Osteoblast (primary cell): ENCODE results near the gene ADCK1. TPM values are rescaled to one million over a fixed set of nuclear protein-coding genes. Genes with fewer than 3 reads are reported as not detected.

ENCODE experiments used
- DNase-seq: peaks from one replicate; pipeline ENCODE4 v3.0.0; 2011; ENCODE audit warnings: low spot score, mixed read lengths; ENCODE audit not compliant: insufficient read length; ENCODE audit errors: missing footprints
- H2AFZ ChIP-seq: 2 replicates; pipeline ENCODE4 v1.6.0; 2011; ENCODE audit warnings: mild to moderate bottlenecking, low read length
- H3K27ac ChIP-seq: 2 replicates; pipeline ENCODE4 v1.5.1; 2011; ENCODE audit warnings: mild to moderate bottlenecking, low read depth, low read length, moderate library complexity
- H3K27me3 ChIP-seq: 2 replicates; pipeline ENCODE4 v1.6.0; 2012; ENCODE audit warnings: mild to moderate bottlenecking, control low read depth, inconsistent platforms, low read length, moderate library complexity; ENCODE audit not compliant: insufficient read depth
- H3K36me3 ChIP-seq: 2 replicates; pipeline ENCODE4 v1.5.1; 2011; ENCODE audit warnings: mild to moderate bottlenecking, low read length, control low read depth, moderate library complexity; ENCODE audit not compliant: insufficient read depth
- H3K4me1 ChIP-seq: 2 replicates; pipeline ENCODE4 v1.5.1; 2011; ENCODE audit warnings: mild to moderate bottlenecking, low read length, control low read depth, moderate library complexity; ENCODE audit not compliant: insufficient read depth
- H3K4me2 ChIP-seq: 2 replicates; pipeline ENCODE4 v1.6.0; 2011; ENCODE audit warnings: mild to moderate bottlenecking, low read length; ENCODE audit not compliant: insufficient read depth
- H3K4me3 ChIP-seq: fragments of 200-600 bp; sonication (generic); 3 replicates; pipeline ENCODE4 v1.5.1; 2012; ENCODE audit warnings: mild to moderate bottlenecking, low read length, inconsistent platforms; ENCODE audit not compliant: insufficient read depth
- H3K79me2 ChIP-seq: 2 replicates; pipeline ENCODE4 v1.6.0; 2012; ENCODE audit warnings: mild to moderate bottlenecking, low read length, control low read depth, inconsistent platforms; ENCODE audit not compliant: insufficient read depth
- H3K9me3 ChIP-seq: 2 replicates; pipeline ENCODE4 v1.5.1; 2011; ENCODE audit warnings: low read depth, low read length, control low read depth
- H4K20me1 ChIP-seq: 2 replicates; pipeline ENCODE4 v1.6.0; 2012; ENCODE audit warnings: mild to moderate bottlenecking, low read length, control low read depth; ENCODE audit not compliant: insufficient read depth
- total RNA-seq: library from RNA; depleted of rRNA; stranded (reverse); fragments of >200 nt; gene quantifications from 2 replicates; pipeline ENCODE4 v1.2.3, GENCODE V29; 2012
- TF ChIP-seq, protein P1 (sequence below): IDR thresholded peaks from 2 replicates; pipeline ENCODE4 v1.5.1; 2011; ENCODE audit warnings: mild to moderate bottlenecking, low read depth, low read length, moderate library complexity; ENCODE audit errors: extremely low read depth

Gene ADCK1
- total RNA-seq, 1 donor, result 9.0 TPM

DNA sequence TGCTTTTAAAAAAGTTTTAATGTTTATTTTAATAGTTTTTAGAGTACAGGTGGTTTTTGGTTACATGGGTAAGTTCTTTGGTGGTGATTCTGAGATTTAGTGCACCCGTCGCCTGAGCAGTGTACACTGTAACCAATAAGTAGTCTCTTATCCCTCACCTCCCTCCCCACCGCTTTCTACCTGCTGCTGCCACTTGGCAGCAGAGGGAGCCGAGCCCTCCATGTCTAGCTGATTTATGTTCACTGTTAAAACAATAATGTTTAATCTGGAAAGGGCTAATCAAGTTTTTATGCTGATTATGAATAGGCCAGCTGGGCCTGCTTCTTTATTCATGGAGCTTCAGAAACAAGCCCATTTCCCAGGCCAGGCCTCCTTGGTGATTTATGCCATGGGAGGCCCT lies 73.1 kb downstream of the ADCK1 start:
- Histone ChIP-seq H3K9me3 (no peaks in the 10 kb centered on the region), H3K4me1 (no peaks in the 10 kb centered on the region), H3K27ac (no peak overlapping the region), H3K79me2 (no peaks in the 10 kb centered on the region), H3K27me3 (no peaks in the 10 kb centered on the region), H3K4me3 (no peak overlapping the region), H3K36me3 (no peaks in the 10 kb centered on the region), H4K20me1 (no peaks in the 10 kb centered on the region), H2AFZ (no peak overlapping the region), H3K4me2 (no peak overlapping the region)
- no peak for DNase-seq
- TF ChIP-seq, protein P1, sequence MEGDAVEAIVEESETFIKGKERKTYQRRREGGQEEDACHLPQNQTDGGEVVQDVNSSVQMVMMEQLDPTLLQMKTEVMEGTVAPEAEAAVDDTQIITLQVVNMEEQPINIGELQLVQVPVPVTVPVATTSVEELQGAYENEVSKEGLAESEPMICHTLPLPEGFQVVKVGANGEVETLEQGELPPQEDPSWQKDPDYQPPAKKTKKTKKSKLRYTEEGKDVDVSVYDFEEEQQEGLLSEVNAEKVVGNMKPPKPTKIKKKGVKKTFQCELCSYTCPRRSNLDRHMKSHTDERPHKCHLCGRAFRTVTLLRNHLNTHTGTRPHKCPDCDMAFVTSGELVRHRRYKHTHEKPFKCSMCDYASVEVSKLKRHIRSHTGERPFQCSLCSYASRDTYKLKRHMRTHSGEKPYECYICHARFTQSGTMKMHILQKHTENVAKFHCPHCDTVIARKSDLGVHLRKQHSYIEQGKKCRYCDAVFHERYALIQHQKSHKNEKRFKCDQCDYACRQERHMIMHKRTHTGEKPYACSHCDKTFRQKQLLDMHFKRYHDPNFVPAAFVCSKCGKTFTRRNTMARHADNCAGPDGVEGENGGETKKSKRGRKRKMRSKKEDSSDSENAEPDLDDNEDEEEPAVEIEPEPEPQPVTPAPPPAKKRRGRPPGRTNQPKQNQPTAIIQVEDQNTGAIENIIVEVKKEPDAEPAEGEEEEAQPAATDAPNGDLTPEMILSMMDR, result no peak

DNA sequence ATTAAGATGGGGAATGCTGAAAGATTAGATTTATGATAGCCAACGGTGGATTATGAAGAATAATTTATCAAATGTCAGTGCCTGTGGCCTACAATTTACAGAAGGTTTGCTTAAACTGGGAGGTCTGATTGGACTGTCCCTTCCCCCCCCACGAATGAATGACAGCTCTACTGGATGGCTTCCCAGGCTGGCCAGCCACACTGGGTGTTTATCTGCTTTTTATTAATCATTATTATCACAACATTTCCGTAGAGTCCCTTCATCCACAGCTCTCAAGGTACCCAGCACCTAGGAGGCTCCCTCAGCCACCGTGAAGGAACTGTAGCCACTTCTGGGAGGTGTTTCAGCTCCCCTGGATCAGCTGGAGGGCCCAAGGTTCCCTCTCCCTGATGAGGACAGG lies 78.9 kb downstream of the ADCK1 start:
- Histone ChIP-seq H4K20me1 (no peaks in the 10 kb centered on the region), H3K4me3 (no peak overlapping the region), H3K4me2 (no peak overlapping the region), H2AFZ (no peak overlapping the region), H3K4me1 (peaks cover 3% of the 10 kb centered on the region), H3K9me3 (no peaks in the 10 kb centered on the region), H3K36me3 (no peaks in the 10 kb centered on the region), H3K27ac (no peak overlapping the region), H3K79me2 (no peaks in the 10 kb centered on the region), H3K27me3 (no peaks in the 10 kb centered on the region)
- TF ChIP-seq, protein P1, result no peak
- DNase-seq, result no peak

DNA sequence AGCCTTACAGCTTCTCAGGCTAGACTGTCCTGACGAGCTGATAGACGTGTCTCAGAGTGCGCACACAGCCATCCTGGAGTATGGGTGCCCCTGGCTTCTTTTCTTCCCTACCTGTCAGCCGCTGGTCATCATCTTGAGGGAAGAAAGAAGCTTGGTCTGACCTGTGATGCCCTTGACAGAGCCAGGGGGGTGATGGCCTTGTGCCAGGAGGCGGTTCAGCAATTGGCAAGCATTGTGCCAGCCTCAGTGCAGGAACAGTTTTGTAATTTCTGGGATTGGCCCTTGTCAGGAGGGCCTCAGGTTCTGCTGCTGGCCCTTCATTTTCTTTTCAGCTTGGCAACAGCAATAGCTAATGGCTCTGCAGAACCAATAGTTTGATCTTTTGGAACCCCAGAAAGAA lies 80.1 kb downstream of the ADCK1 start:
- no peaks in the 10 kb centered on the region for H3K27me3 ChIP-seq
- H3K79me2 ChIP-seq, result no peaks in the 10 kb centered on the region
- no peak overlapping the region for H3K4me2 ChIP-seq
- H3K27ac ChIP-seq, result no peak overlapping the region
- H3K4me3 ChIP-seq, result no peak overlapping the region
- H4K20me1 ChIP-seq, result no peaks in the 10 kb centered on the region
- peaks cover 3% of the 10 kb centered on the region for H3K4me1 ChIP-seq
- no peak overlapping the region for H2AFZ ChIP-seq
- no peak for DNase-seq
- no peaks in the 10 kb centered on the region for H3K9me3 ChIP-seq
- TF ChIP-seq, protein P1, result no peak
- no peaks in the 10 kb centered on the region for H3K36me3 ChIP-seq

DNA sequence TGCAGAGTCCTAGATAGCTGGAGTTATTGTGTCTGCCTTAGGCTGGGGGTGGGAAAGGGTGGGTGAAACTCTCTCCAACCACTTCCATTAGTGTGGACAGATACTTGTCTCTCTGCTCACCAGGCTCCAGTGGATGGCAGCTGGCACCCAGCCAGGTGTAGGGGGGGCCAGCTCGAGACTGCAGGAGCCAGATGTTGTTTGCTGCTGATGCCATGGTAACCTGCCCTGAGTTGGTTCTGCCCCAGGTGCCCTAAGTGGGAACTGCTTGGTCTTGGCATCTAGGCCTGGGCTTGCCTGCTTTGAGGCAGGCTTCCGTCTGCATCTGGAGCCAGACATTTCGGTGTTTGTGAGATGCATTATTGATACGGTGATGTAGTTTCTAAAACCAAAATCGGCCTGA lies 82.2 kb downstream of the ADCK1 start:
- Histone ChIP-seq H3K27ac (no peak overlapping the region), H4K20me1 (no peaks in the 10 kb centered on the region), H2AFZ (no peak overlapping the region), H3K36me3 (no peaks in the 10 kb centered on the region), H3K4me1 (peaks cover 3% of the 10 kb centered on the region), H3K79me2 (no peaks in the 10 kb centered on the region), H3K4me2 (no peak overlapping the region), H3K27me3 (no peaks in the 10 kb centered on the region), H3K9me3 (no peaks in the 10 kb centered on the region), H3K4me3 (no peak overlapping the region)
- TF ChIP-seq, protein P1, result no peak
- DNase-seq, result no peak
